ENCODE measurements around the gene RRH.
"Not testable (repeated sequence)": the region's sequence is repeated elsewhere in the genome, so short reads cannot be mapped to it uniquely, and the experiment has no call there.

RRH gene

GRCh38 chr4:109827672-109828071, at the start of gene RRH:
Gene RRH, plus strand, starts transcription at chr4:109827972. Its CDS starts 56 bp downstream, at chr4:109828028.
- DNase-seq: no peak

GRCh38 chr4:109782092-109782491, 45.7 kb upstream of the RRH start:
- not testable (repeated sequence) for DNase-seq

- DNase-seq: no peak
These were observed 40.9 kb upstream of the RRH start for GRCh38 chr4:109786846-109787245.

- no peak for DNase-seq
These were observed 40.0 kb upstream of the RRH start for GRCh38 chr4:109787807-109788206.

GRCh38 chr4:109795059-109795458, 32.7 kb upstream of the RRH start:
- DNase-seq: no peak

- no peak for DNase-seq
These were observed 28.9 kb upstream of the RRH start for GRCh38 chr4:109798866-109799265.

- DNase-seq: no peak
These were observed 26.5 kb upstream of the RRH start for GRCh38 chr4:109801099-109801789.

GRCh38 chr4:109801895-109802319, 25.9 kb upstream of the RRH start, which contains the start of gene CFI:
Gene CFI, minus strand, starts transcription at chr4:109801999. Its CDS starts 28 bp downstream, at chr4:109801971.
- DNase-seq: peak; percentile 88

- DNase-seq: peak; percentile 81
These were observed 23.7 kb upstream of the RRH start for GRCh38 chr4:109803924-109804571.

GRCh38 chr4:109809655-109810054, 18.1 kb upstream of the RRH start:
- no peak for DNase-seq

- no peak for DNase-seq
These were observed 17.0 kb upstream of the RRH start for GRCh38 chr4:109810552-109811387.

GRCh38 chr4:109811707-109812106, 16.1 kb upstream of the RRH start:
- DNase-seq: no peak

GRCh38 chr4:109815151-109816081, 12.4 kb upstream of the RRH start, which contains the start of gene GAR1:
Gene GAR1, plus strand, starts transcription at chr4:109815762. Its CDS starts 403 bp downstream, at chr4:109816165.
- peak; percentile 90 for DNase-seq

GRCh38 chr4:109816082-109816442, 11.7 kb upstream of the RRH start:
- DNase-seq: no peak

- no peak for DNase-seq
These were observed 10.9 kb upstream of the RRH start for GRCh38 chr4:109816894-109817293.

GRCh38 chr4:109818268-109818667, 9.5 kb upstream of the RRH start:
- no peak for DNase-seq

GRCh38 chr4:109820563-109820962, 7.2 kb upstream of the RRH start:
- DNase-seq: no peak

- DNase-seq: no peak
These were observed 6.6 kb upstream of the RRH start for GRCh38 chr4:109821185-109821584.

GRCh38 chr4:109826719-109827118, 1.1 kb upstream of the RRH start:
- DNase-seq: peak; percentile 10

GRCh38 chr4:109833756-109834155, 6.0 kb downstream of the RRH start:
- DNase-seq: no peak

- no peak for DNase-seq
These were observed 9.2 kb downstream of the RRH start for GRCh38 chr4:109836985-109837384.

- DNase-seq: no peak
These were observed 18.8 kb downstream of the RRH start for GRCh38 chr4:109846395-109847098.

All from fibroblast of skin of right quadriceps (primary cell).